Ureter (tissue), 1 donor: Measurements from ENCODE around the gene NANOS3. TPM values are rescaled to one million over a fixed set of nuclear protein-coding genes. Genes with fewer than 3 reads are reported as not detected.
"Not testable (repeated sequence)": the region's sequence is repeated elsewhere in the genome, so short reads cannot be mapped to it uniquely, and the experiment has no call there.

Source experiments
- DNase-seq: peaks from one replicate; pipeline ENCODE4 v3.0.0-alpha.2; 2020; ENCODE audit warnings: low spot score
- total RNA-seq: library from RNA; stranded (reverse); gene quantifications from one replicate; pipeline ENCODE4 v1.2.4, GENCODE V29; 2023
- donor health status: DM: yes; HTN: yes; CAD: no.

The NANOS3 gene
- total RNA-seq, 1 donor from 2014 or later: not detected

DNA sequence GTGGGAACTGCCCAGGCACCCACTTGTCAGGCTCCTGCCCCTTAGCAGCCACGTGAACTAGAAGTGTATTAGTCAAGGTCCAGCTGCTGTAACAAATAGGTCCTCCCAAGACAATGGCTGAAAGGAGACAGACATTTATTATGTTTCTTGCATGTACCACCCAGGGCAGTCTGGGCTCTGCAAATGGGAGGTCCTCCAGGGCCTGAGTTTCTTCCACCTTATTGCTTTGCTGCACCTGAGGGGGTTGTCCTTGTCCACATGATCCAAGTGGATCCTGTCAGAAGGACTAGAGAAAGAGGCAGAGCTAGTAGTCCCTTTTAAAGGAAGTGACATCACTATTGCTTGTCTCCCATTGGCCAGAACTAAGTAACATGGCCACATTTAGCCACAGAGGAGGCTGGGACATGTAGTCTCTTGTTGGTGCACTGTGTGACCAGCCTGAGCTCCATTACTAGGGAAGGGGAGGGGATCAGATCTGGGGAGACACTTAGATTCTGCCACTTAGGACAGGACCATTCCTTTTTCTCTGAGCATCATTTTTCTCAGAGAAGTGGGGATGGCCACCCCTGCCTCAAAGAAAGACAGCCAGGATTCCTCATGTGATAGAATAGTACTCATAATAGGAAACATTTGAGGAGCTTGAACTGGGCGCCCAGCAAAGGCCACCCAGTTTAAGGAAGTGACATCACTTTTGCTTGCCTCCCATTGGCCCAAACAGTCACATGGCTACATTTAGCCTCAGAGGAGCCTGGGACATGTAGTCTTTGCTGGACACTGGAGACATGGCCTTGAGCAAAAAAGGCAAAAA is 44.2 kb downstream of the NANOS3 start:
- no peak for DNase-seq

DNA sequence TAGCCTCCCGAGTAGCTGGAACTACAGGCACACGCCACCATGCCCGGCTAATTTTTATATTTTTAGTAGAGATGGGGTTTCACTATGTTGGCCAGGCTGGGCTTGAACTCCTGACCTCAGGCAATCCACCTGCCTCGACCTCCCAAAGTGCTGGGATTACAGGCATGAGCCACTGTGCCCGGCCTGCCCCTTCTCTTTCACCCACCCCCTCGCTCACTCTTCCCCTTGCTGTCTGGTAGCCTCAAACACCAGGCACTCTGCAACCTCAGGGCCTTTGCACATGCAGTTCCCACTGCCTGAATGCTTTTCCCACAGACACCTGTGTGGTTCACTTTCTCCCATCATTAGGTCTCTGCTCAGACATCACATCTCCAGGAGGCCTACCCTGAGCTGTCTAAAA is 45.2 kb downstream of the NANOS3 start:
- not testable (repeated sequence) for DNase-seq

DNA sequence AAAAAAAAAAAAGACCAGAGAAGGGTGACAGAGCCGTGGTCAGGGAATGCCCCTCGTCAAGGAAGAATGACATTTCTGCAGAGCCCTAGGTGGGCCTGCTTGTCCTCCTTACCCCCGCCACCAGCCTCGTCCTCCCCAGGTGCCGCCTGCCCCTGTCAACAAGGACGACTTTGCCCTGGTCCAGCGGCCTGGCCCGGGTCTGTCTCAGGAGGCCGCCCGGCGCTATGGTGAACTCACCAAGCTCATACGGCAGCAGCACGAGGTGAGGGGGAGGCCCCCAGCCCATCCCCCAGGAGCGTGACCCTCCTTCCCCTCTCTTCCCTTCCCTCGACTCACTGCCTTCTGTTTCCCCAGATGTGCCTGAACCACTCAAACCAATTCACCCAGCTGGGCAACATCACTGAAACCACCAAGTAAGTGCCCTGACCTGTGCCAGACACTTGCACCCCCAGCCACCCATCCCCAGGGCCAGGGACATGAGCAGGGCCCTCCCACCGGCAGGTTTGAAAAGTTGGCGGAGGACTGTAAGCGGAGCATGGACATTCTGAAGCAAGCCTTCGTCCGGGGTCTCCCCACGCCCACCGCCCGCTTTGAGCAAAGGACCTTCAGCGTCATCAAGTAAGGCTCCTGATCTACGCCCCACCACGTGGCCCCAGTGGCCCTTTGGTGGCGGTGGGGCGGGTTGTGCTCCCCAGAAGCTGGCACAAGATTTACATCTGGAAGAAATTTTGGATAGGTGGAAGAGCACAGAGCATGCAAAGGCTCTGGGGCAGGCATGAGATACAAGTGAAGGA is 46.5 kb downstream of the NANOS3 start:
- DNase-seq: no peak

DNA sequence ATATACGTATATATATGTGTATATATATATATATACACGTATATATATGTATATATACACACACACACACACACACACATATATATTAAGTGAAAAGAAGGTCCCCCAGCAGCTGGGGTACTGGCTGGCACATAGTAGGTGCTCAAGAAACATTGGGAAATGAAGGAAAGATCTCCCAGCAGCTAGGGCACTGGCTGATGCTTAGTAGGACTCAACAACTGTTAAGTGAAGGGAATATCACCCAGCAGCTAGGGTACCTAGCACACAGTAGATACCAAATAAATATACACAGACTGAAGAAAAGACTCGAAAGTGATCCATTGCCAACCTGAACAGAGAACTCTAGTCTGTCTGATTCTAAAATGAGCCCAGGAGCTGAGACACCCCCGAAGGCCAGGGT is 49.1 kb downstream of the NANOS3 start:
- no peak for DNase-seq

DNA sequence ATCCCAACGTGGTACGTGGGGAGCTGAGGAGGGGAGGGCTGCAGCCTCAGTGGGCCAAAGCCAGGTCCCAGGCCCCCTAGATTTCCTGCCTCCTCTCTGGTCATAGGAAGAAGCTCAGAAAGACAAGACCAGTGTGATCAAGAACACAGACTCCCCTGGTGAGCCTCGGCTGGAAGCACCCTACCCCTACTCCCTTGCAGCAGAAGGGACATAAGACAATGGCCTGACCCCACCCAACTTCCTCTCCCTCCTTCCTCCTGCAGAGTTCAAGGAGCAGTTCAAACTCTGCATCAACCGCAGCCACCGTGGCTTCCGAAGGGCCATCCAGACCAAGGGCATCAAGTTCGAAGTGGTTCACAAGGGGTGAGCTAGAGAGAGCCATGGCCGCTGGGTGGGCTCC is 49.8 kb downstream of the NANOS3 start:
- DNase-seq: no peak

DNA sequence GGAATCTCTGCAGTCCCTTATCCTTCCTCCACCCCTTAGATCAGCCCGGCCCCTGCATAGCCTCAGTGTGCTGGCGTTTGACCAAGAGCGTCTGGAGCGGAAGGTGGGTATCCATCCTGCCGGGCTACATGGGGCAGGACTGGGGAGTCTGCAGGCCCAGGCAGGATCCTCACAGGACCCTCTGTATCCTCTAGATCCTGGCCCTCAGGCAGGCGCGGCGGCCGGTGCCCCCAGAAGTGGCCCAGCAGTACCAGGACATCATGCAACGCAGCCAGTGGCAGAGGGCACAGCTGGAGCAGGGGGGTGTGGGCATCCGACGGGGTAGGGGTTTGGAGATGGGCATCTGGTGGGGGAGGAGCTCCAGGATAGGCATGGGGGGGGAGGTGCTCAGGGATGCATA is 52.4 kb downstream of the NANOS3 start:
- no peak for DNase-seq

DNA sequence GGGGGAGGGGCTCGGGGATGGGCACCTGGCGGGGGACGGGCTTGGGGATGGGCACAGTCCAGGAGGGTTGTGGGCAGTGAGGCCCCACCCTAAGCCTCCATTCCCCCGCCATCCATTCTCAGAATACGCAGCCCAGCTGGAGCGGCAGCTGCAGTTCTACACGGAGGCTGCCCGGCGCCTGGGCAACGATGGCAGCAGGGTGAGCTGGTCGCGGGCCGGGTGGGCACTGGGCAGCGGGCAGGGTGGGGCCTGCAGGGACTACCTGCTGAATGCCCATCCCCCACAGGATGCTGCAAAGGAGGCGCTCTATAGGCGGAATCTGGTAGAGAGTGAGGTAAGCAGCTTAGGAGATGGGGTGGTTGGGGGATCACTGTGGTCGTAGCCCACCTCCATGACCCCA is 53.0 kb downstream of the NANOS3 start:
- no peak for DNase-seq

Other genes with a start within 250 kb of the NANOS3 start
- 50.7 TPM for gene MRI1, start 112.6 kb upstream of the NANOS3 start, total RNA-seq
- 78.2 TPM for gene C19orf53, start 102.7 kb upstream of the NANOS3 start, total RNA-seq
- 8.1 TPM for gene ZSWIM4, start 81.7 kb upstream of the NANOS3 start, total RNA-seq
- gene BRME1, start 29.0 kb downstream of the NANOS3 start, total RNA-seq: 3.3 TPM
- 57.2 TPM for gene CC2D1A, start 29.1 kb downstream of the NANOS3 start, total RNA-seq
- gene PODNL1, start 61.3 kb downstream of the NANOS3 start, total RNA-seq: 7.9 TPM
- gene DCAF15, start 75.4 kb downstream of the NANOS3 start, total RNA-seq: 30.0 TPM
- 16.4 TPM for gene RFX1, start 129.2 kb downstream of the NANOS3 start, total RNA-seq
- gene RLN3, start 151.0 kb downstream of the NANOS3 start, total RNA-seq: not detected
- gene IL27RA, start 154.6 kb downstream of the NANOS3 start, total RNA-seq: 5.1 TPM
- gene PALM3, start 184.9 kb downstream of the NANOS3 start, total RNA-seq: 24.1 TPM
- gene MISP3, start 195.7 kb downstream of the NANOS3 start, total RNA-seq: 4.3 TPM
- not detected for gene C19orf67, start 208.6 kb downstream of the NANOS3 start, total RNA-seq
- gene SAMD1, start 213.6 kb downstream of the NANOS3 start, total RNA-seq: 24.3 TPM
- 89.3 TPM for gene PRKACA, start 240.6 kb downstream of the NANOS3 start, total RNA-seq